HG02943 (cell line): ENCODE results near the gene LHFPL3.

Source experiments
- ATAC-seq: cut with Tn5 transposase; IDR thresholded peaks from one replicate; pipeline ENCODE4 v1.9.1; 2021; ENCODE audit warnings: mild to moderate bottlenecking, low read depth, moderate library complexity; ENCODE audit not compliant: unreplicated experiment

Gene LHFPL3

DNA sequence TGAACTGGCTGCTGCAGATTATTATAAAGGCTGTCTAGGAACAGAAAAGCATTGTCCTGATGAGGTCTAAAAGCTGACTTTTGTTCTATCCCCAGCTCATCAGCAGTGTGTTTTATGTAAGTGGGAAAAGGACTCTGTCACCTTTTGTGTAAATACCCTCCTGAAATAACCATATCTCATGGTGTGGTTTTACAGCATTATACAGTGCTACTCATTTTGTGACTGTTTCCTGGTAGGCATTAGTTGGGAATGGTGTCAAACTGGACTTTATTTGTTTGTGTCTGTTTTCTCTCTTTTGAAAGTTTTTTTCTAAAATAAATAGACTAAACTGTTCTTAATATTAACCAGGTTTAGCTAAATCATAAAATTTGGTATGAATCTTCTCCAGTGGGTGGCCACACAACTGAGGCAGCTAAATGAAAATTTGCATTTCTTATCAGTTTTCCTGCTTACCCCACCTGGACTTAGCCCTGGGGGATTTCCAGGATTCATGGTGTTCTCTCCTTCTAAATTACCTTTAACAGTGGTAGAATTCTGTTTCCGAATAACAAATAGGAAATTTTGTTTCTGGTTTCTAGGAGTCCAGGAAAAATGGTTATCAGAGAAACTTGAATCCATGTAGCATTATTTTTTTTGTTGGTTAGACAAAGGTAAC is 140.9 kb downstream of the LHFPL3 start:
- ATAC-seq = no peak

DNA sequence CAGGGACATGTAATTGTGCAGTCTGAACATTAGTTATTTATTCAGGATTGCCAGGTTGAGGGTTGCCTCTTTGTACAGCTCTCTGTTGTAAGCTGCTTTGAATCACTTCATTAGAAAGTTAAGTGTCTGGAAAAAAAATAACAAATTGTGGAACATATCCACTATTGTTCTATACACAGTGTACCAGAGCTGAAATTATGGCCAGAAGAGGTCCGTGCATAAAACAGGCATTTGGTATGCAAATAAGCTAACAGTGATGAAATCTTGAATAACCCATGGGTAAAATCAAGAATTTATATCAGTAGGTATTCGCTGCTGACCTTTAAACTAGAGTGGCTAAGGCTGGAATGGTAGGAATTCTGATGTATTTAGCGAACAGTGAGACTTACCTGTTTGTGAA is 152.1 kb downstream of the LHFPL3 start:
- ATAC-seq = no peak

DNA sequence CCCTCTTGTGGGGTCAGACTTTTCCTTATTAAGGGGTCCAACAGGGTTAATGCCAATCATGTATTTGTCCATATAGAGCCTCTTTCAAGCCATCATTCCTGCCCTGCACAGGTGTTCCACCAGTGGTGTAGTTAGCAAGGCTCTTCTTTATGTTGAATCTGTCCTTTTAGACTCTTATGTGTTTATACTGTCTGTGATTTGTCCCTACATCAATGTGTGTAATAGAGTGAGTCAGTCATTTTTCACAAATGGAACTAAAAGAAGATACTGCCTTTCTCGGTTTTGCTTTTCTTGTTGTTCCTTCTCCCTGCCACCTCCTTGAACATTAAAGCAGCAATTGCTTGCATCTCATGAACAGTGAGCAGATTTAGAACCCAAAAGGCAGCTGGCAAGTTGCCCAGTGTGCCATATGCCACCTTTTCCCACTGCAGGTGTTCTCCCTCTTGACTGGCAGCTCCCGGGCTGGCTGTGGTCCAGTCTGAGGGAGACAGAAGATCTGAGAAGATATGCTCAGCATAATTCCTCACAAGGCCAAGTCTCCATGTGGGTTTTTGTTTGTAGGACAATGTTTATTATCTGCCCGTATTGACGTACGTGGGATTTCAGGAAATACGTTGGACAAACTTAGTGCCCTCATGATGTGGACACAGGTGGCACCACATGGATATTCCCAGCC is 154.1 kb downstream of the LHFPL3 start:
- ATAC-seq = no peak

GRCh38 chr7:104486931-104487330 is 158.5 kb downstream of the LHFPL3 start:
- no peak for ATAC-seq

DNA sequence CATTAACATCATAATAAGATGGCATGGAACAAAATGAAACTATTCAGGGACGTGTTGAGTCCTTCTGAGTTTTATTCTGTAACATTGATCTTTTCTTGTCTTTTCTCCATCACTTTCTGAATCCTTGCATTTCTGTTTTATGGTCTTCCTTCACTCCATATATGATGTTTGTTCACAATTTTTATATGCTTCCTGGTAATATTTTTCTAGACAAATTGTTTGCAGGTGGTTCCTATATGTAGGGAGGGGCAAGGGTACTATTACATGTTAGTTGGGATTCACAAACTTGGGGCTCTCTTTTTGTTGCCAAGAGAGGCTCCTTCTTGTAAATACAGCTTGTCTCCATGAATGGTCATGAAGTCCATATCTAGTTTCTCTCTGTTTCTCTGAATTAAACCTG is 159.2 kb downstream of the LHFPL3 start:
- ATAC-seq = no peak

- no peak for ATAC-seq
Observed at GRCh38 chr7:104497379-104497967, 169.1 kb downstream of the LHFPL3 start.

DNA sequence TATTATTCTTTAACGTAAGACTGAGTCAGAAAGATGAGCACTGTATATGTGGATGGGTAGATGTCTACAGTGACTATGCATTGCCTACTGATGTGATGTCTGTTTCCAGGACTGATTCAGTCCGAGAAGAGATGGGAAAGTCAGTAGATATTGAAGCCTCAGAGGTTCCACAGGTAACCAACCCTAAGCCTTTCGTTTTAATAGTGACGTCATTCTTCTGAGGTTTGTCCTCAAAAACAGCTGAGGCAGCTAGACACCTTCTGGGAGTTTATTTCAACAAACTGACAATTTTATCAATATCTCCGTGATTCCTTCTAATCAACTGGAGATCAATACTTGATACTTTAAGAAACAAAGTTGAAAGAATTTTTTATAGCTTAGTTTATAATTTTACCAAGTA is 171.6 kb downstream of the LHFPL3 start:
- ATAC-seq = no peak

GRCh38 chr7:104509874-104510273 is 181.5 kb downstream of the LHFPL3 start:
- no peak for ATAC-seq

- no peak for ATAC-seq
Observed at GRCh38 chr7:104524853-104525252, 196.4 kb downstream of the LHFPL3 start.

DNA sequence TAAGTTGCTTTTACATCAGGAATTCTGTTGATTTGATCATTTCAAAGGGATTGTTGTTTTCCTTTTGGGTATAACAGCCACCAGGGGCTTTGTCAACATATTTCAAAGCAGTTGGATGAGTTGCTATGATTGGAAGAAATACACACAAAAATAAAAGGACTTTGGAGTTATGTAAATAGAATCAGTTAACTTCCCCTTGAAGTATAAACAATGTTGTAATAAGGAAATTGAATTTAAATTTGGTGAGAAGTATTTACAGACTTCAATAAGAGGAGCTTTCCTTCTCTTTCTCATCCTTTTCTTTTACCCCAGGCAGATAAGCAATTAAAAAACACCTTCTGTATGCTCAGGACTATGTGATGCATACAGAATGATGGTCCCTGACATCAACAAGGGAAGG is 199.7 kb downstream of the LHFPL3 start:
- ATAC-seq = no peak

GRCh38 chr7:104529567-104529966 is 201.2 kb downstream of the LHFPL3 start:
- no peak for ATAC-seq

GRCh38 chr7:104530251-104530650 is 201.8 kb downstream of the LHFPL3 start:
- no peak for ATAC-seq

DNA sequence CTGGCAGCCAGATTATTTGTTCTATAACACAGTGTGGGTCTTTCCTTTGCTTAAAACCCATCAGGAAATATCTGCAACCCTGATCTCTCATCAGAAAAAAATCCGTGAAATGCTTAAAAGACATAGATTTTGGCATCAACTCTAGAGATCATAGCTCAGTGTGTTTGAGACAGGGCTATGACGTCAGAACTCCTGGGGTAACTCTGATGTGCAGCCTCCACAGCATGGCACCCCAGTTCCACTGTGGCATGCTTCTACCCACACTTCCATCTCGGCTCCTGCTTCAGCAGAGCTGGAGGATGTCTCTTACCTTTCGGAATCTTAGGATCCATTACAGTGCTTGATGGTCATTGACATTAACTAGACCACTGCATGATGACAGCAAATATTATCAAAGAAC is 205.7 kb downstream of the LHFPL3 start:
- no peak for ATAC-seq

GRCh38 chr7:104535841-104536240 is 207.4 kb downstream of the LHFPL3 start:
- no peak for ATAC-seq

DNA sequence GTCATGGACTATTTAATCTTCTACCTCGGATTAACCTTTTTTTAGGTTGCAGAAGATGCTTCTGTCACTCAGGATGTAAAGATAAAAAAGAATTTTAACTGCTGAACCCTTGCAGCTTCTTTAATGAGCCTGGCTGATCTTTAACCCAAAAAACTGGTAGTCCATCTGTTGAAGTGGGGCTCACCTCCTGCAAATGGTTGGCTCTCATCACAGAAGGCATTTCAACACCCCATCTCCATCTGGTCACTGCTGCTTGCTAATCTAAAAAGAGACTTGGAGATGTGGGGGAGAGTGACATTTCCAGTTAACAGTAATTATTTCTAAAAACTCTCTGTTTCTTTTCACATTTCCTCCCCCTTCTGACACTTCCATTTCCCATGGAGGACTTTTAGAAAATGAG is 208.6 kb downstream of the LHFPL3 start:
- no peak for ATAC-seq

- ATAC-seq = no peak
Observed at GRCh38 chr7:104538152-104538551, 209.7 kb downstream of the LHFPL3 start.

- no peak for ATAC-seq
Observed at GRCh38 chr7:104541897-104542296, 213.5 kb downstream of the LHFPL3 start.

DNA sequence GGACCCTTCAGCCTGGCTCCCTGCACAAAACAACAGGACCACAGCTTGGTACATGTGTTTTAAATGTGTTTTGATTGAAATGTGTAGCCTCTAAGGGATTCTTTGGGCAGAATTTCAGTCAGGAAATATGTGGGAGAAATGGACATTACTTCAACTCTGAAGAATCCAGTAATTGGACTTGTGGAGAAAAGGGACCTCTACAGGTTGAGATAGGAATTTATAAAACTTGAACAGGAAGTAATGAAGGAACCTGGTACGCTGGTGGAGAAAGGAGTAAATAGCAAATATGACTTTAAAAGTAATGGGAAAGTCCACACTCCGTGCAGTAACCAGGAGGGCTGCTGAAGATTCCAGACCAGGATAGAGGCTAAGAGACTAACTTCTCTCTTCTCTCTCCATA is 220.5 kb downstream of the LHFPL3 start:
- no peak for ATAC-seq

GRCh38 chr7:104550362-104550761 is 222.0 kb downstream of the LHFPL3 start:
- ATAC-seq = no peak

- ATAC-seq = no peak
Observed at GRCh38 chr7:104551226-104551625, 222.8 kb downstream of the LHFPL3 start.

DNA sequence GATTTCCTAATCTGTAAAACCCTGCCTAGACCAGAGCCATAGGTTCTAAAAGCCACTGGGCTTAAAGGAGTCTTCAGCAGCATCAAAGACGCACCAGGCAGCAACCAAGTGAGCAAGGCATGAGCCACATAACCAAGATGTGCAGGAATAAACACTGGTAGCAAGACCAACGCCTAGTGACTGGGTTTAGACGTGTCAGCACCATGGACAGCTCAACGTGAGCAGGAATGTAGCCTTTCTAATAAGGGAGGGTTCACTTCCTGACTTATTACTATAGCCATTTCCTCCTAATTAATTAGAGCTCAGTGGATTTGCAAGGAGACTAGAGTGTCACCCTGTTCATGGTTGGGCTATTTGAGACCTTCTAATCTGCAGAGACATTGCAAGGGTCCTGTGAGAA is 223.7 kb downstream of the LHFPL3 start:
- no peak for ATAC-seq

DNA sequence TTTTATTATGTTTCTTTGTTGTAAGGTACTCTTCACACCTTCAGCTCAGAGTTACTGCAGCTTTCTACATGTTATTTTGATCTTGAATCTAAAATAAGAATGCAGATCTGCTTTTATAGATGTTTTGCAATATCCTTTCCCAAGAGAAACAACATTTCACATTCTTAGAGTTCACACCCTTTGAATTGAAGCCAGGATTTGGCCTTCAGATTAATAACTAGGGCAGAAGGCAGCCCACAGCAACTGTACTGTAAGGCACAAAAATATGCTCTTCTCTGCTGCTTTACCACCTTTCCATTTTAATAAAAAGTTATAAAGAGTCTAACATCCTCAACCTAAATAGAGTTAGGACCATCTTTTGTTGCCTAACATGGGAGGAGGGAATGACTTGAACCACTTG is 224.7 kb downstream of the LHFPL3 start:
- no peak for ATAC-seq
